Measurements from ENCODE around the gene MLLT1. TPM values are rescaled to one million over a fixed set of nuclear protein-coding genes. Genes with fewer than 3 reads are reported as not detected.
A peak's percentile ranks its signal among the peaks of the same experiment; 100 is the strongest.

Gene MLLT1
- total RNA-seq, 1 experiment from 2014 or later, result 54.9 TPM

- H3K79me2 ChIP-seq (ENCODE audit: insufficient read depth, low read length), result peaks cover 54% of the 10 kb centered on the region; the same call in 1 of the 2 replicates
- no peak overlapping the region for H2AFZ ChIP-seq (ENCODE audit: low read length)
Observed at GRCh38 chr19:6273701-6274601, 5.8 kb downstream of the MLLT1 start.

More at GRCh38 chr19:6273701-6274601, 5.8 kb downstream of the MLLT1 start:
- no peaks in the 10 kb centered on the region for H3K27me3 ChIP-seq (ENCODE audit: insufficient read depth, low read length)
- peaks cover 23% of the 10 kb centered on the region for H3K79me1 ChIP-seq (ENCODE audit: insufficient read depth, low read depth, low read length, poor library complexity, severe bottlenecking)
- no peak overlapping the region for H2BK5ac ChIP-seq (ENCODE audit: insufficient read length, low read length)
- no peak overlapping the region for H3K56ac ChIP-seq (ENCODE audit: insufficient read length, low read depth, low read length)
- Mint-ChIP-seq H3K36me3 (ENCODE audit: insufficient read depth in 1 of 3, low read depth in 3 of 3) (peaks cover 17 to 40% (median 32%) of the 10 kb centered on the region in 3 experiments; a peak in 6 of 7 replicates), H3K4me1 (peaks cover 71 to 80% of the 10 kb centered on the region in 2 experiments), H3K27ac (peak overlapping the region; percentile 38 to 95 (median 76)), H3K4me3 (peak overlapping the region in 1 of 2 experiments; percentile 8; a peak in 2 of 5 replicates), H3K27me3 (ENCODE audit: low read depth) (no peaks in the 10 kb centered on the region), H3K9me3 (no peaks in the 10 kb centered on the region)
- no peak for TF ChIP-seq CTCF (conservative IDR thresholded peaks at IDR 0.05)
- H2BK15ac ChIP-seq (ENCODE audit: low read depth, low read length), result no peak overlapping the region
- no peak overlapping the region for H3K4ac ChIP-seq (ENCODE audit: low read depth, low read length)
- no peak overlapping the region; the same call in 1 of the 2 replicates for H3K14ac ChIP-seq (ENCODE audit: insufficient read depth, low read length)
- H3K27ac ChIP-seq (ENCODE audit: insufficient read length, low read depth, low read length), result no peak overlapping the region
- H4K91ac ChIP-seq (ENCODE audit: insufficient read length, low read depth, low read length), result no peak overlapping the region
- H2BK20ac ChIP-seq (ENCODE audit: low read depth, low read length, poor library complexity, severe bottlenecking), result no peak overlapping the region
- H3K18ac ChIP-seq (ENCODE audit: insufficient read length, low read depth, low read length), result no peak overlapping the region
- H4K5ac ChIP-seq (ENCODE audit: insufficient read length, low read depth, low read length), result no peak overlapping the region
- no peak overlapping the region for H2BK12ac ChIP-seq (ENCODE audit: insufficient read length, low read depth, low read length)
- no peak overlapping the region for H3K9ac ChIP-seq (ENCODE audit: extremely low read depth, insufficient read length, low read length)
- H3K23ac ChIP-seq (ENCODE audit: insufficient read length, low read depth, low read length), result no peak overlapping the region
- H2AK5ac ChIP-seq (ENCODE audit: insufficient read length, low read length), result no peak overlapping the region
- no peaks in the 10 kb centered on the region for H4K20me1 ChIP-seq (ENCODE audit: control insufficient read depth, insufficient read depth, insufficient read length)
- WGBS (ENCODE audit: extremely low coverage, insufficient read length, low lambda C conversion rate), result no CpG with 5 or more reads among the region's 30 CpGs
- peaks cover 4% of the 10 kb centered on the region for H3K23me2 ChIP-seq (ENCODE audit: insufficient read length, low read depth, low read length, poor library complexity, severe bottlenecking)
- no peak overlapping the region for H3T11ph ChIP-seq (ENCODE audit: low read length)
- H3K4me1 ChIP-seq (ENCODE audit: insufficient read depth, low read length), result peaks cover 12% of the 10 kb centered on the region; the same call in 1 of the 2 replicates
- H3K9me3 ChIP-seq (ENCODE audit: control insufficient read depth, low read depth, low read length), result no peaks in the 10 kb centered on the region
- no peak overlapping the region for H3K4me2 ChIP-seq (ENCODE audit: insufficient read depth, insufficient read length, low read length)
- H2BK120ac ChIP-seq (ENCODE audit: low read depth, low read length, poor library complexity, severe bottlenecking), result no peak overlapping the region
- H4K8ac ChIP-seq (replicated peaks; ENCODE audit: insufficient read length, low read depth, low read length), result no peak overlapping the region
- DNase-seq, result no peak
